GM12878 (cell line): Measurements from ENCODE around the gene DHX38. TPM values are rescaled to one million over a fixed set of nuclear protein-coding genes. Genes with fewer than 3 reads are reported as not detected.

ENCODE experiments used
- ATAC-seq: fragments of 200-7000 bp; cut with Tn5 transposase; 3 replicates; pipeline ENCODE4 v1.9.1; 2020; ENCODE audit warnings: mild to moderate bottlenecking, moderate library complexity
- BruUV-seq: library from RNA; stranded (reverse); fragments of 400-500 nt; replicated peaks from 2 replicates; lab custom pipeline; 2021; lab: Mats Ljungman, UMichigan
- CTCF ChIA-PET: fragments of 300-600 bp; sonication (Branson Sonifier 250); formaldehyde crosslinking; extraction: SDS; loops from one replicate; lab custom pipeline; 2021; ENCODE audit warnings: inconsistent platforms; lab: Yijun Ruan, JAX
- POLR2A ChIA-PET: fragments of 350-600 bp; formaldehyde crosslinking; extraction: SDS; loops from one replicate; lab custom pipeline; 2021; ENCODE audit warnings: inconsistent platforms; lab: Charles Lee
- RAD21 ChIA-PET: fragments of 300-600 bp; sonication (Branson Sonifier 250); formaldehyde crosslinking; loops from one replicate; lab custom pipeline; 2023; ENCODE audit warnings: antibody characterized with exemption; ENCODE audit not compliant: unreplicated experiment; lab: Charles Lee
- SMC1A ChIA-PET: fragments of 300-600 bp; sonication (Branson Sonifier 250); formaldehyde crosslinking; loops from one replicate; lab custom pipeline; 2023; ENCODE audit not compliant: unreplicated experiment, uncharacterized antibody; lab: Charles Lee
- DNase-seq: peaks from one replicate; pipeline ENCODE4 v3.0.0-alpha.2; 2011; ENCODE audit warnings: low read depth, low spot score
- FAIRE-seq: peaks from 3 replicates; lab custom pipeline; 2011; peaks lifted over from hg19 to GRCh38; lab: Jason Lieb, UNC
- H2AFZ ChIP-seq: 2 replicates; pipeline ENCODE4 v1.6.0; 2011; ENCODE audit warnings: low read depth, low read length, control low read depth; ENCODE audit not compliant: control insufficient read depth
- H3K27ac ChIP-seq: 2 replicates; pipeline ENCODE4 v1.5.1; 2011; ENCODE audit warnings: control low read depth; ENCODE audit not compliant: control insufficient read depth, insufficient read depth
- H3K27me3 ChIP-seq, 2 experiments: replicated peaks in 1 of 2; 2 replicates each; pipeline versions ENCODE4 v1.6.0 to v1.6.1; 2011; ENCODE audit warnings: low read length in 1 of 2; ENCODE audit not compliant: control insufficient read depth in 2 of 2, insufficient read depth in 2 of 2
- H3K36me3 ChIP-seq, 2 experiments: 2 replicates each; pipeline ENCODE4 v1.5.1; 2011; ENCODE audit warnings: low read length in 1 of 2; ENCODE audit not compliant: control insufficient read depth in 2 of 2, insufficient read depth in 2 of 2
- H3K4me1 ChIP-seq: 2 replicates; pipeline ENCODE4 v1.6.1; 2011; ENCODE audit warnings: mild to moderate bottlenecking, low read length, moderate library complexity, mixed read lengths; ENCODE audit not compliant: control insufficient read depth, insufficient read depth
- H3K4me2 ChIP-seq: 2 replicates; pipeline ENCODE4 v1.6.0; 2011; ENCODE audit warnings: control low read depth; ENCODE audit not compliant: control insufficient read depth, insufficient read depth
- H3K4me3 ChIP-seq: fragments of 200-600 bp; sonication (generic); 2 replicates; pipeline ENCODE4 v1.5.1; 2016
- H3K79me2 ChIP-seq: 2 replicates; pipeline ENCODE4 v1.6.0; 2011; ENCODE audit warnings: low read length; ENCODE audit not compliant: control insufficient read depth, insufficient read depth
- H3K9ac ChIP-seq: 2 replicates; pipeline ENCODE4 v1.8.0; 2011; ENCODE audit warnings: low read length, control low read depth, mixed read lengths; ENCODE audit not compliant: control insufficient read depth, insufficient read depth
- H3K9me3 ChIP-seq: replicated peaks from 3 replicates; pipeline ENCODE4 v1.5.1; 2011; ENCODE audit warnings: mild to moderate bottlenecking, low read length; ENCODE audit not compliant: control insufficient read depth, insufficient read depth
- H4K20me1 ChIP-seq: 2 replicates; pipeline ENCODE4 v1.6.0; 2011; ENCODE audit not compliant: control insufficient read depth, insufficient read depth
- ASH2L ChIP-seq: fragments of 300-600, 200-600 bp; sonication (generic); IDR thresholded peaks from 2 replicates; pipeline ENCODE4 v1.6.1; 2017; ENCODE audit warnings: low read depth, mild to moderate bottlenecking, borderline replicate concordance
- FOXK2 ChIP-seq: fragments of 450-650 bp; IDR thresholded peaks from 2 replicates; pipeline ENCODE4 v1.6.1; 2017; ENCODE audit warnings: mild to moderate bottlenecking, moderate library complexity
- NR2C2 ChIP-seq: IDR thresholded peaks from 2 replicates; pipeline ENCODE4 v1.6.1; 2011; ENCODE audit warnings: borderline replicate concordance, low read depth; ENCODE audit not compliant: control insufficient read depth, insufficient read length
- POLR2A ChIP-seq: IDR thresholded peaks from 2 replicates; pipeline ENCODE4 v1.6.1; 2011; ENCODE audit warnings: low read depth, mild to moderate bottlenecking, low read length
- RCOR1 ChIP-seq: conservative IDR thresholded peaks from 2 replicates; pipeline ENCODE4 v1.6.1; 2012; ENCODE audit warnings: low read depth, low read length, improper control_type of control experiment
- SUPT20H ChIP-seq: IDR thresholded peaks from 2 replicates; pipeline ENCODE4 v1.6.1; 2011; ENCODE audit warnings: low read depth, mild to moderate bottlenecking, low read length, moderate library complexity, borderline replicate concordance; ENCODE audit not compliant: control insufficient read depth
- ZNF217 ChIP-seq: fragments of 450-650 bp; IDR thresholded peaks from 2 replicates; pipeline ENCODE4 v1.6.1; 2017; ENCODE audit warnings: antibody characterized with exemption, mild to moderate bottlenecking
- WGBS: methylation state at CpG from one replicate; pipeline ENCODE4 v1.1.6; 2016; ENCODE audit warnings: low lambda C conversion rate; ENCODE audit not compliant: insufficient replicate concordance, insufficient coverage; ENCODE audit errors: missing lambda C conversion rate; 5-methylcytosine and 5-hydroxymethylcytosine counted together
- in situ Hi-C: fragments of 300-500 bp; cut with MboI; formaldehyde crosslinking; loops from 9 replicates; pipeline ENCODE4 v1.14.3; 2018; ENCODE audit warnings: mixed read lengths
- intact Hi-C: fragments of 100-400 bp; cut with micrococcal nuclease; formaldehyde crosslinking; loops from one replicate; pipeline ENCODE4 v1.14.2; 2022; ENCODE audit not compliant: unreplicated experiment
- polyA plus RNA-seq, 11 experiments: library from polyadenylated mRNA; depleted of rRNA in 4 of 11; unstranded in 6 of 11; stranded (reverse) in 5 of 11; fragments of >200 nt; fragmentation: Nextera tagmentation in 4 of 11; fragmentation: Illumina TruSeq in 1 of 11; extraction: Ambion mirVana in 4 of 11; extraction: Trizol in 1 of 11; gene quantifications; 1 replicate in 1 of 11; 2 replicates in 10 of 11; pipeline versions ENCODE4 v1.2.1 to v1.2.3, GENCODE V29; 2011 to 2016; ENCODE audit warnings: inconsistent platforms in 2 of 11, missing spikeins in 2 of 11, low read depth in 1 of 11
- total RNA-seq, 4 experiments: library from RNA; depleted of rRNA in 3 of 4; stranded (reverse); fragments of >200 nt in 3 of 4; fragmentation: Illumina TruSeq in 1 of 4; extraction: Trizol in 1 of 4; gene quantifications; 2 replicates each; pipeline versions ENCODE4 v1.2.1 to v1.2.3, GENCODE V29; 2013 to 2021
- TF ChIP-seq, protein P1 (sequence below): IDR thresholded peaks from 2 replicates; pipeline ENCODE4 v1.6.1; 2012; ENCODE audit warnings: low read depth, low read length, improper control_type of control experiment
- TF ChIP-seq, protein P2 (sequence below): IDR thresholded peaks from 2 replicates; pipeline ENCODE4 v1.6.1; 2012; ENCODE audit warnings: low read length, inconsistent platforms
- TF ChIP-seq, protein P3 (sequence below): fragments of 450-650 bp; IDR thresholded peaks from 2 replicates; pipeline ENCODE4 v1.6.1; 2018; ENCODE audit warnings: mild to moderate bottlenecking, low read depth, moderate library complexity; ENCODE audit not compliant: partially characterized antibody
- TF ChIP-seq, protein P4 (sequence below): fragments of 450-650 bp; formaldehyde crosslinking; IDR thresholded peaks from 2 replicates; pipeline ENCODE4 v1.5.0; 2022; ENCODE audit warnings: mild to moderate bottlenecking, missing genetic modification characterization
- TF ChIP-seq, protein P5 (sequence below): IDR thresholded peaks from 2 replicates; pipeline ENCODE4 v1.6.1; 2012; ENCODE audit warnings: mild to moderate bottlenecking, low read depth, low read length

The DHX38 gene
- total and polyA plus RNA-seq, 10 of the 15 experiments (the other 5 are each of a cell fraction or from before 2014, with no cell fraction given), result 2.1 to 67.8 (median 43.2) TPM

DNA sequence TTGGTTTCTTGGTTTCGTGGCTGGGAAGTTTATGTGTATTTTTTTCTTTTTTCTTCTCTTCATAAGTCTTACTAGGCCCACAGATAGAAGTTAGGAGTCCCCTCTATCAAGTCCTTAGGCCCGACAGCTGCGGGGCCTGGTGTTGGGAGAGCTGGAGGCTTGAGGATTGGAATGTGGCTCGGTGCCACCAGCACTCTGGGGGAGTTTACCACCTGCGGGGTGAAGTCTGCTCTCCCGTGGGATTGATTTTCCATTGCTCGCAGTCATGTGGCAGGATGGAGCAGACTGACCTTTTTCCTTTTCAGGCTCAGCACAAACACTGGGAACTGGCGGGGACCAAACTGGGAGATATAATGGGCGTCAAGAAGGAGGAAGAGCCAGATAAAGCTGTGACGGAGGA, 7.5 kb downstream of the DHX38 start:
- H3K9ac ChIP-seq, result no peak overlapping the region
- H3K27me3 ChIP-seq, result no peaks in the 10 kb centered on the region
- H4K20me1 ChIP-seq, result no peaks in the 10 kb centered on the region
- SMC1A ChIA-PET, result no interaction called here
- H3K79me2 ChIP-seq, result peaks cover 1% of the 10 kb centered on the region
- H3K4me3 ChIP-seq, result no peak overlapping the region
- no peak overlapping the region for H2AFZ ChIP-seq
- intact Hi-C loops (no loop called here), in situ Hi-C loops (no loop called here)
- no TSS peak for BruUV-seq
- whole genome bisulfite sequencing, result 92% methylated on average over 10 of the region's 10 CpGs
- peaks cover 51 to 52% of the 10 kb centered on the region in 2 experiments for H3K36me3 ChIP-seq
- no peak overlapping the region for H3K4me2 ChIP-seq
- DNase-seq, result no peak
- CTCF ChIA-PET, result interaction anchor here (1.2 to 1.4 kb wide), 2 partner anchors 24 to 33 kb away, joined by 3 to 4 read pairs; no protein-coding TSS in a partner anchor
- no peaks in the 10 kb centered on the region for H3K9me3 ChIP-seq
- FAIRE-seq, result no peak
- RAD21 ChIA-PET, result no interaction called here
- ATAC-seq, result no peak
- H3K4me1 ChIP-seq, result no peaks in the 10 kb centered on the region
- H3K27ac ChIP-seq, result no peak overlapping the region
- POLR2A ChIA-PET, result no interaction called here
- TF ChIP-seq SUPT20H, result no peak
- TF ChIP-seq NR2C2, result no peak
- no peak for TF ChIP-seq FOXK2
- TF ChIP-seq, protein P1, sequence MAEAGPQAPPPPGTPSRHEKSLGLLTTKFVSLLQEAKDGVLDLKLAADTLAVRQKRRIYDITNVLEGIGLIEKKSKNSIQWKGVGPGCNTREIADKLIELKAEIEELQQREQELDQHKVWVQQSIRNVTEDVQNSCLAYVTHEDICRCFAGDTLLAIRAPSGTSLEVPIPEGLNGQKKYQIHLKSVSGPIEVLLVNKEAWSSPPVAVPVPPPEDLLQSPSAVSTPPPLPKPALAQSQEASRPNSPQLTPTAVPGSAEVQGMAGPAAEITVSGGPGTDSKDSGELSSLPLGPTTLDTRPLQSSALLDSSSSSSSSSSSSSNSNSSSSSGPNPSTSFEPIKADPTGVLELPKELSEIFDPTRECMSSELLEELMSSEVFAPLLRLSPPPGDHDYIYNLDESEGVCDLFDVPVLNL, result no peak
- no peak for TF ChIP-seq ASH2L
- TF ChIP-seq RCOR1, result no peak
- TF ChIP-seq, protein P2, sequence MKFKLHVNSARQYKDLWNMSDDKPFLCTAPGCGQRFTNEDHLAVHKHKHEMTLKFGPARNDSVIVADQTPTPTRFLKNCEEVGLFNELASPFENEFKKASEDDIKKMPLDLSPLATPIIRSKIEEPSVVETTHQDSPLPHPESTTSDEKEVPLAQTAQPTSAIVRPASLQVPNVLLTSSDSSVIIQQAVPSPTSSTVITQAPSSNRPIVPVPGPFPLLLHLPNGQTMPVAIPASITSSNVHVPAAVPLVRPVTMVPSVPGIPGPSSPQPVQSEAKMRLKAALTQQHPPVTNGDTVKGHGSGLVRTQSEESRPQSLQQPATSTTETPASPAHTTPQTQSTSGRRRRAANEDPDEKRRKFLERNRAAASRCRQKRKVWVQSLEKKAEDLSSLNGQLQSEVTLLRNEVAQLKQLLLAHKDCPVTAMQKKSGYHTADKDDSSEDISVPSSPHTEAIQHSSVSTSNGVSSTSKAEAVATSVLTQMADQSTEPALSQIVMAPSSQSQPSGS, result no peak
- TF ChIP-seq, protein P3, sequence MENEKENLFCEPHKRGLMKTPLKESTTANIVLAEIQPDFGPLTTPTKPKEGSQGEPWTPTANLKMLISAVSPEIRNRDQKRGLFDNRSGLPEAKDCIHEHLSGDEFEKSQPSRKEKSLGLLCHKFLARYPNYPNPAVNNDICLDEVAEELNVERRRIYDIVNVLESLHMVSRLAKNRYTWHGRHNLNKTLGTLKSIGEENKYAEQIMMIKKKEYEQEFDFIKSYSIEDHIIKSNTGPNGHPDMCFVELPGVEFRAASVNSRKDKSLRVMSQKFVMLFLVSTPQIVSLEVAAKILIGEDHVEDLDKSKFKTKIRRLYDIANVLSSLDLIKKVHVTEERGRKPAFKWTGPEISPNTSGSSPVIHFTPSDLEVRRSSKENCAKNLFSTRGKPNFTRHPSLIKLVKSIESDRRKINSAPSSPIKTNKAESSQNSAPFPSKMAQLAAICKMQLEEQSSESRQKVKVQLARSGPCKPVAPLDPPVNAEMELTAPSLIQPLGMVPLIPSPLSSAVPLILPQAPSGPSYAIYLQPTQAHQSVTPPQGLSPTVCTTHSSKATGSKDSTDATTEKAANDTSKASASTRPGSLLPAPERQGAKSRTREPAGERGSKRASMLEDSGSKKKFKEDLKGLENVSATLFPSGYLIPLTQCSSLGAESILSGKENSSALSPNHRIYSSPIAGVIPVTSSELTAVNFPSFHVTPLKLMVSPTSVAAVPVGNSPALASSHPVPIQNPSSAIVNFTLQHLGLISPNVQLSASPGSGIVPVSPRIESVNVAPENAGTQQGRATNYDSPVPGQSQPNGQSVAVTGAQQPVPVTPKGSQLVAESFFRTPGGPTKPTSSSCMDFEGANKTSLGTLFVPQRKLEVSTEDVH, result no peak
- no peak for TF ChIP-seq ZNF217
- TF ChIP-seq, protein P4, sequence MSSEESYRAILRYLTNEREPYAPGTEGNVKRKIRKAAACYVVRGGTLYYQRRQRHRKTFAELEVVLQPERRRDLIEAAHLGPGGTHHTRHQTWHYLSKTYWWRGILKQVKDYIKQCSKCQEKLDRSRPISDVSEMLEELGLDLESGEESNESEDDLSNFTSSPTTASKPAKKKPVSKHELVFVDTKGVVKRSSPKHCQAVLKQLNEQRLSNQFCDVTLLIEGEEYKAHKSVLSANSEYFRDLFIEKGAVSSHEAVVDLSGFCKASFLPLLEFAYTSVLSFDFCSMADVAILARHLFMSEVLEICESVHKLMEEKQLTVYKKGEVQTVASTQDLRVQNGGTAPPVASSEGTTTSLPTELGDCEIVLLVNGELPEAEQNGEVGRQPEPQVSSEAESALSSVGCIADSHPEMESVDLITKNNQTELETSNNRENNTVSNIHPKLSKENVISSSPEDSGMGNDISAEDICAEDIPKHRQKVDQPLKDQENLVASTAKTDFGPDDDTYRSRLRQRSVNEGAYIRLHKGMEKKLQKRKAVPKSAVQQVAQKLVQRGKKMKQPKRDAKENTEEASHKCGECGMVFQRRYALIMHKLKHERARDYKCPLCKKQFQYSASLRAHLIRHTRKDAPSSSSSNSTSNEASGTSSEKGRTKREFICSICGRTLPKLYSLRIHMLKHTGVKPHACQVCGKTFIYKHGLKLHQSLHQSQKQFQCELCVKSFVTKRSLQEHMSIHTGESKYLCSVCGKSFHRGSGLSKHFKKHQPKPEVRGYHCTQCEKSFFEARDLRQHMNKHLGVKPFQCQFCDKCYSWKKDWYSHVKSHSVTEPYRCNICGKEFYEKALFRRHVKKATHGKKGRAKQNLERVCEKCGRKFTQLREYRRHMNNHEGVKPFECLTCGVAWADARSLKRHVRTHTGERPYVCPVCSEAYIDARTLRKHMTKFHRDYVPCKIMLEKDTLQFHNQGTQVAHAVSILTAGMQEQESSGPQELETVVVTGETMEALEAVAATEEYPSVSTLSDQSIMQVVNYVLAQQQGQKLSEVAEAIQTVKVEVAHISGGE (CRISPR knock-in tag), result no peak
- no peak for TF ChIP-seq POLR2A
- TF ChIP-seq, protein P5, sequence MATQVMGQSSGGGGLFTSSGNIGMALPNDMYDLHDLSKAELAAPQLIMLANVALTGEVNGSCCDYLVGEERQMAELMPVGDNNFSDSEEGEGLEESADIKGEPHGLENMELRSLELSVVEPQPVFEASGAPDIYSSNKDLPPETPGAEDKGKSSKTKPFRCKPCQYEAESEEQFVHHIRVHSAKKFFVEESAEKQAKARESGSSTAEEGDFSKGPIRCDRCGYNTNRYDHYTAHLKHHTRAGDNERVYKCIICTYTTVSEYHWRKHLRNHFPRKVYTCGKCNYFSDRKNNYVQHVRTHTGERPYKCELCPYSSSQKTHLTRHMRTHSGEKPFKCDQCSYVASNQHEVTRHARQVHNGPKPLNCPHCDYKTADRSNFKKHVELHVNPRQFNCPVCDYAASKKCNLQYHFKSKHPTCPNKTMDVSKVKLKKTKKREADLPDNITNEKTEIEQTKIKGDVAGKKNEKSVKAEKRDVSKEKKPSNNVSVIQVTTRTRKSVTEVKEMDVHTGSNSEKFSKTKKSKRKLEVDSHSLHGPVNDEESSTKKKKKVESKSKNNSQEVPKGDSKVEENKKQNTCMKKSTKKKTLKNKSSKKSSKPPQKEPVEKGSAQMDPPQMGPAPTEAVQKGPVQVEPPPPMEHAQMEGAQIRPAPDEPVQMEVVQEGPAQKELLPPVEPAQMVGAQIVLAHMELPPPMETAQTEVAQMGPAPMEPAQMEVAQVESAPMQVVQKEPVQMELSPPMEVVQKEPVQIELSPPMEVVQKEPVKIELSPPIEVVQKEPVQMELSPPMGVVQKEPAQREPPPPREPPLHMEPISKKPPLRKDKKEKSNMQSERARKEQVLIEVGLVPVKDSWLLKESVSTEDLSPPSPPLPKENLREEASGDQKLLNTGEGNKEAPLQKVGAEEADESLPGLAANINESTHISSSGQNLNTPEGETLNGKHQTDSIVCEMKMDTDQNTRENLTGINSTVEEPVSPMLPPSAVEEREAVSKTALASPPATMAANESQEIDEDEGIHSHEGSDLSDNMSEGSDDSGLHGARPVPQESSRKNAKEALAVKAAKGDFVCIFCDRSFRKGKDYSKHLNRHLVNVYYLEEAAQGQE, result no peak
